ES-I3 (cell line): ENCODE measurements around the gene ENTHD1.

Source experiments
- H3K36me3 ChIP-seq: 2 replicates; pipeline ENCODE4 v1.6.1; 2013; ENCODE audit warnings: mild to moderate bottlenecking, low read length, control low read depth, moderate library complexity; ENCODE audit not compliant: insufficient read depth
- H3K4me1 ChIP-seq: 2 replicates; pipeline ENCODE4 v1.6.1; 2013; ENCODE audit warnings: mild to moderate bottlenecking, control low read depth, low read length; ENCODE audit not compliant: insufficient read depth
- H3K9ac ChIP-seq: 2 replicates; pipeline ENCODE4 v1.6.1; 2013; ENCODE audit warnings: low read depth, mild to moderate bottlenecking, low read length, moderate library complexity
- H3K9me3 ChIP-seq: 2 replicates; pipeline ENCODE4 v1.6.1; 2013; ENCODE audit warnings: mild to moderate bottlenecking, low read length, moderate library complexity; ENCODE audit not compliant: control insufficient read depth, insufficient read depth

ENTHD1 gene

GRCh38 chr22:39714321-39714720 is 179.2 kb downstream of the ENTHD1 start:
- H3K9ac ChIP-seq: no peak overlapping the region
- no peaks in the 10 kb centered on the region; the same call in 1 of the 2 replicates for H3K4me1 ChIP-seq
- no peaks in the 10 kb centered on the region for H3K9me3 ChIP-seq
- no peaks in the 10 kb centered on the region for H3K36me3 ChIP-seq

GRCh38 chr22:39713799-39714290 is 179.7 kb downstream of the ENTHD1 start:
- H3K4me1 ChIP-seq: no peaks in the 10 kb centered on the region
- no peaks in the 10 kb centered on the region for H3K36me3 ChIP-seq
- no peaks in the 10 kb centered on the region for H3K9me3 ChIP-seq
- no peak overlapping the region for H3K9ac ChIP-seq

- Histone ChIP-seq H3K36me3 (no peaks in the 10 kb centered on the region), H3K4me1 (no peaks in the 10 kb centered on the region), H3K9me3 (no peaks in the 10 kb centered on the region), H3K9ac (no peak overlapping the region)
These were observed 180.6 kb downstream of the ENTHD1 start for GRCh38 chr22:39712751-39713525.

GRCh38 chr22:39712081-39712480 is 181.5 kb downstream of the ENTHD1 start:
- Histone ChIP-seq H3K9me3 (no peaks in the 10 kb centered on the region), H3K9ac (no peak overlapping the region)

GRCh38 chr22:39710380-39711150 is 183.0 kb downstream of the ENTHD1 start:
- H3K9ac ChIP-seq: no peak overlapping the region
- no peaks in the 10 kb centered on the region; the same call in 1 of the 2 replicates for H3K4me1 ChIP-seq

More at GRCh38 chr22:39712081-39712480, 181.5 kb downstream of the ENTHD1 start:
- Histone ChIP-seq H3K4me1 (no peaks in the 10 kb centered on the region), H3K36me3 (no peaks in the 10 kb centered on the region)

GRCh38 chr22:39707816-39708215 is 185.7 kb downstream of the ENTHD1 start:
- no peaks in the 10 kb centered on the region; the same call in 1 of the 2 replicates for H3K4me1 ChIP-seq
- no peak overlapping the region for H3K9ac ChIP-seq
- H3K36me3 ChIP-seq: no peaks in the 10 kb centered on the region
- no peaks in the 10 kb centered on the region for H3K9me3 ChIP-seq

More at GRCh38 chr22:39710380-39711150, 183.0 kb downstream of the ENTHD1 start:
- H3K9me3 ChIP-seq: no peaks in the 10 kb centered on the region
- H3K36me3 ChIP-seq: no peaks in the 10 kb centered on the region

- no peak overlapping the region for H3K9ac ChIP-seq
- H3K9me3 ChIP-seq: no peaks in the 10 kb centered on the region
- no peaks in the 10 kb centered on the region; the same call in 1 of the 2 replicates for H3K4me1 ChIP-seq
- no peaks in the 10 kb centered on the region for H3K36me3 ChIP-seq
These were observed 186.2 kb downstream of the ENTHD1 start for GRCh38 chr22:39707351-39707750.

GRCh38 chr22:39706376-39707140 is 187.0 kb downstream of the ENTHD1 start:
- no peaks in the 10 kb centered on the region for H3K36me3 ChIP-seq
- no peaks in the 10 kb centered on the region; the same call in 1 of the 2 replicates for H3K4me1 ChIP-seq
- H3K9ac ChIP-seq: no peak overlapping the region
- no peaks in the 10 kb centered on the region for H3K9me3 ChIP-seq

GRCh38 chr22:39705386-39705785 is 188.2 kb downstream of the ENTHD1 start:
- Histone ChIP-seq H3K36me3 (no peaks in the 10 kb centered on the region), H3K4me1 (no peaks in the 10 kb centered on the region; the same call in 1 of the 2 replicates), H3K9me3 (no peaks in the 10 kb centered on the region), H3K9ac (no peak overlapping the region)

GRCh38 chr22:39703928-39704639 is 189.5 kb downstream of the ENTHD1 start:
- Histone ChIP-seq H3K36me3 (no peaks in the 10 kb centered on the region), H3K9ac (no peak overlapping the region), H3K9me3 (no peaks in the 10 kb centered on the region), H3K4me1 (no peaks in the 10 kb centered on the region; the same call in 1 of the 2 replicates)

GRCh38 chr22:39703091-39703490 is 190.5 kb downstream of the ENTHD1 start:
- Histone ChIP-seq H3K4me1 (no peaks in the 10 kb centered on the region; the same call in 1 of the 2 replicates), H3K36me3 (no peaks in the 10 kb centered on the region), H3K9me3 (no peaks in the 10 kb centered on the region), H3K9ac (no peak overlapping the region)

- H3K9ac ChIP-seq: no peak overlapping the region
- H3K4me1 ChIP-seq: no peaks in the 10 kb centered on the region
- H3K36me3 ChIP-seq: no peaks in the 10 kb centered on the region
- no peaks in the 10 kb centered on the region for H3K9me3 ChIP-seq
These were observed 193.0 kb downstream of the ENTHD1 start for GRCh38 chr22:39700565-39700964.

- Histone ChIP-seq H3K36me3 (no peaks in the 10 kb centered on the region), H3K9me3 (no peaks in the 10 kb centered on the region), H3K9ac (no peak overlapping the region), H3K4me1 (no peaks in the 10 kb centered on the region)
These were observed 193.8 kb downstream of the ENTHD1 start for GRCh38 chr22:39699631-39700360.
